ENCODE results near the gene FAM117B. TPM values are rescaled to one million over a fixed set of nuclear protein-coding genes. Genes with fewer than 3 reads are reported as not detected.

Gene FAM117B
- total RNA-seq, 1 donor from 2014 or later: 7.2 TPM

- DNase-seq (ENCODE audit: low read depth): no peak
- Histone ChIP-seq H3K27ac (ENCODE audit: low read depth, low read length) (no peak overlapping the region), H3K9ac (ENCODE audit: low read length) (no peak overlapping the region), H3K4me3 (ENCODE audit: insufficient read depth, low read depth, low read length) (no peak overlapping the region), H3K4me2 (ENCODE audit: low read length) (no peak overlapping the region), H2AFZ (ENCODE audit: low read depth, low read length) (no peak overlapping the region), H3K27me3 (ENCODE audit: insufficient read depth, low read length) (no peaks in the 10 kb centered on the region), H3K9me3 (ENCODE audit: insufficient read depth, low read depth, low read length) (no peaks in the 10 kb centered on the region), H3K36me3 (ENCODE audit: insufficient read depth, low read length) (no peaks in the 10 kb centered on the region), H4K20me1 (ENCODE audit: insufficient read depth, low read length) (no peaks in the 10 kb centered on the region), H3K4me1 (ENCODE audit: insufficient read depth, low read length) (peaks cover 9% of the 10 kb centered on the region), H3K79me2 (ENCODE audit: insufficient read depth, low read length) (no peaks in the 10 kb centered on the region)
- Mint-ChIP-seq H3K27ac (ENCODE audit: unreplicated experiment) (no peak overlapping the region), H3K4me1 (ENCODE audit: low read depth, unreplicated experiment) (peaks cover 2% of the 10 kb centered on the region), H3K9me3 (ENCODE audit: unreplicated experiment) (no peaks in the 10 kb centered on the region), H3K4me3 (ENCODE audit: unreplicated experiment) (no peak overlapping the region), H3K27me3 (ENCODE audit: low read depth, unreplicated experiment) (no peaks in the 10 kb centered on the region), H3K36me3 (ENCODE audit: low read depth, unreplicated experiment) (no peaks in the 10 kb centered on the region)
- FAIRE-seq: no peak
- no peak for TF ChIP-seq CTCF (IDR thresholded peaks at IDR 0.05; ENCODE audit: insufficient read depth, low read depth, low read length)
Observed at GRCh38 chr2:202633470-202633869, 1.3 kb upstream of the FAM117B start.

- no peaks in the 10 kb centered on the region for H3K9me3 Mint-ChIP-seq (ENCODE audit: unreplicated experiment)
- Histone ChIP-seq H3K4me3 (ENCODE audit: insufficient read depth, low read depth, low read length) (peak overlapping the region; percentile 77), H3K4me2 (ENCODE audit: low read length) (peak overlapping the region; percentile 96), H3K36me3 (ENCODE audit: insufficient read depth, low read length) (no peaks in the 10 kb centered on the region), H3K4me1 (ENCODE audit: insufficient read depth, low read length) (peaks cover 9% of the 10 kb centered on the region), H3K27ac (ENCODE audit: low read depth, low read length) (no peak overlapping the region), H3K9ac (ENCODE audit: low read length) (peak overlapping the region; percentile 78), H2AFZ (ENCODE audit: low read depth, low read length) (peak overlapping the region; percentile 92), H3K79me2 (ENCODE audit: insufficient read depth, low read length) (no peaks in the 10 kb centered on the region), H3K9me3 (ENCODE audit: insufficient read depth, low read depth, low read length) (no peaks in the 10 kb centered on the region), H4K20me1 (ENCODE audit: insufficient read depth, low read length) (no peaks in the 10 kb centered on the region), H3K27me3 (ENCODE audit: insufficient read depth, low read length) (no peaks in the 10 kb centered on the region)
- H3K4me1 Mint-ChIP-seq (ENCODE audit: low read depth, unreplicated experiment): peaks cover 2% of the 10 kb centered on the region
- DNase-seq (ENCODE audit: low read depth) (peak; percentile 33), FAIRE-seq (no peak)
- no peak overlapping the region for H3K27ac Mint-ChIP-seq (ENCODE audit: unreplicated experiment)
- peak overlapping the region; percentile 83 for H3K4me3 Mint-ChIP-seq (ENCODE audit: unreplicated experiment)
- no peaks in the 10 kb centered on the region for H3K36me3 Mint-ChIP-seq (ENCODE audit: low read depth, unreplicated experiment)
- H3K27me3 Mint-ChIP-seq (ENCODE audit: low read depth, unreplicated experiment): no peaks in the 10 kb centered on the region
- TF ChIP-seq EZH2 (IDR thresholded peaks at IDR 0.05; ENCODE audit: insufficient read depth, low read length) (no peak), CTCF (IDR thresholded peaks at IDR 0.05; ENCODE audit: insufficient read depth, low read depth, low read length) (no peak)
Observed at GRCh38 chr2:202635428-202636212, 851 bp downstream of the FAM117B start.

- no peak overlapping the region for H3K27ac ChIP-seq (ENCODE audit: low read depth, low read length)
- H4K20me1 ChIP-seq (ENCODE audit: insufficient read depth, low read length): no peaks in the 10 kb centered on the region
- no peaks in the 10 kb centered on the region for H3K27me3 Mint-ChIP-seq (ENCODE audit: low read depth, unreplicated experiment)
- H2AFZ ChIP-seq (ENCODE audit: low read depth, low read length): peak overlapping the region; percentile 92
- no peaks in the 10 kb centered on the region for H3K27me3 ChIP-seq (ENCODE audit: insufficient read depth, low read length)
- FAIRE-seq (no peak), DNase-seq (ENCODE audit: low read depth) (no peak)
- H3K9me3 ChIP-seq (ENCODE audit: insufficient read depth, low read depth, low read length): no peaks in the 10 kb centered on the region
- H3K4me3 Mint-ChIP-seq (ENCODE audit: unreplicated experiment): peak overlapping the region; percentile 83
- H3K36me3 ChIP-seq (ENCODE audit: insufficient read depth, low read length): no peaks in the 10 kb centered on the region
- H3K4me3 ChIP-seq (ENCODE audit: insufficient read depth, low read depth, low read length): peak overlapping the region; percentile 77
- H3K79me2 ChIP-seq (ENCODE audit: insufficient read depth, low read length): no peaks in the 10 kb centered on the region
- H3K4me1 Mint-ChIP-seq (ENCODE audit: low read depth, unreplicated experiment): peaks cover 4% of the 10 kb centered on the region
- no peaks in the 10 kb centered on the region for H3K36me3 Mint-ChIP-seq (ENCODE audit: low read depth, unreplicated experiment)
- H3K9ac ChIP-seq (ENCODE audit: low read length): peak overlapping the region; percentile 78
- H3K27ac Mint-ChIP-seq (ENCODE audit: unreplicated experiment): peak overlapping the region; percentile 8
- H3K4me2 ChIP-seq (ENCODE audit: low read length): peak overlapping the region; percentile 96
- H3K4me1 ChIP-seq (ENCODE audit: insufficient read depth, low read length): peaks cover 9% of the 10 kb centered on the region
- TF ChIP-seq EZH2 (IDR thresholded peaks at IDR 0.05; ENCODE audit: insufficient read depth, low read length): no peak
- TF ChIP-seq CTCF (IDR thresholded peaks at IDR 0.05; ENCODE audit: insufficient read depth, low read depth, low read length): no peak
- no peaks in the 10 kb centered on the region for H3K9me3 Mint-ChIP-seq (ENCODE audit: unreplicated experiment)
Observed at GRCh38 chr2:202636213-202636513, 1.4 kb downstream of the FAM117B start.
